Putamen (tissue), 1 donor: ENCODE measurements around the gene DSTN.

Experiments used
- DNase-seq: peaks from one replicate; pipeline ENCODE4 v3.0.0-alpha.2; 2016; ENCODE audit warnings: low spot score

Gene DSTN

DNA sequence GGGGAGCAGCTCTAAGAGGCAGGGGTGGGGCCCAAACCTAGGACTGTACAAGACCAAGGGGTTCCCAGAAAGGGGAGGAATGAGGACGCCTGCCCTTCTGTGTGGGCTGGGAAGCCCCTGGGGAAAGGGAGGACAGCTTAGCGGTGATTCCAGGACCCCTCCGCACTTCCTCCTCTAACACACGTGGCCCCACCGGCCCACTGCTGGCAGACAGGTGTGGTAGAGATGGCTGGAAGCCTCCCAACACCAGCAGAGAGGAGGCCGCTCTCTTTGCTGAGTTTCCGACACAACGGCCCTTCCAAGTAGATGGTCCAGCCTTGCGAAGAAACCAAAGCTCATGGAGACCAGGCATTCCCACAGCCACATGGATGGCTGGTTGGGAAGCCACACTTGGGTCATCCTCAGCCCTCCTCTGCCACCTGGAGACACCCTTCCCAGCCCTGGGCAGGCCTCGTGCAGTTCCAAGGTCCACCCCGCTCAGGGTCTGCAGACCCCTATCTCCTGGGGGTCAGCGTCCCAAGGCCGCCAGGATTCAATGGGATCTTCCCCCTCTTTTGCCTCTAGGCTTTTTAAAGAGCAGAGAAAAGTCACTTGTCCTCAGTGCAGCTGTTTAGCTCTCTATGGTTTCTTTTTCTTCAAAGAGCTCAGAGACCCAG lies 68.2 kb downstream of the DSTN start:
- no peak for DNase-seq

- DNase-seq, result no peak
Measured at GRCh38 chr20:17638835-17639407, 69.0 kb downstream of the DSTN start.

GRCh38 chr20:17640146-17640874 lies 70.4 kb downstream of the DSTN start:
- no peak for DNase-seq

DNA sequence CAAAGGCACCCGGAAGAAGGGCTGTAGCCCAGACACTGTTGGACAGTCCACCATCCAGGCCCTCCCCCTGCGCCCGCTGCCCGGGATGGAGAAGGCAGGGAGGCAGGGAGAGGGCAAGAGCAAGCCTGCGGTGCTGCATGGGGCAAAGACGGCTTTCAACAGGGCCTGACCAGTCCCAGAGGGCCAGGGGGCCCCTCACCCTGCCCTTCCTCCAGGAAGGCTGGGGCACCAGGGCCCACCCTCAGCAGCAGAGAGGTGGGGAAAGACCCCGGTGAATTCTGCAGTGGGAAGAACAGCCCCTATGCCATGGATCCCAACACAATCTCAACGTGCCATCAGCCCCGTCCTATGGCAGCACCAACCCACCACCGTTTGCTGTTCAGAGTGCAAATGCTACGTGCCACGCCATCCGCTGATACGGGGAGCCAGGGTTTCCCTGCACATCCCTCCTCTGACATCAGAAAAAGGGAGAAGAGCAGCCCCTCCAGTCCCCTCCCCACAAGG lies 71.1 kb downstream of the DSTN start:
- no peak for DNase-seq

- no peak for DNase-seq
Measured at GRCh38 chr20:17641520-17641964, 71.7 kb downstream of the DSTN start.

DNA sequence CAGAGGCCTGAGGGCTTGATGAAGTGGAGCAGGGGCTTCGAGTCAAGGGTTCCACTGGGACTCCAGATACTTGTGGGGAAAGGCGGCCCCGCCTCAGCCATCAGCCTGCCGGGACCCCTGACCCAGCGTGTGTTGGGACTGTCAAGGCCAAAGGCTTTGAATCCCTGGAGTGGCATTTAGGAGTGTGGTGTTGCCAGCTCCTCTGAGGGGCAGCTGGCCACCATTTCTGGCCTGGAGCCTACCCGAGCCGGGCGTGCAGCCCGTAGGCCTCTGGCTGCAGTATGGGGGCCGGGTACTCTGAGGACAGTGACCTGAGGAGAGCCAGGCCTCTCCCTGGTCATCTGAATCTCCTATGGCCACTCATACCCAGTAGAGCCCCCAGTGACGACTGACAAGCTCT lies 72.1 kb downstream of the DSTN start:
- DNase-seq, result no peak

- no peak for DNase-seq
Measured at GRCh38 chr20:17642404-17643269, 72.8 kb downstream of the DSTN start.

GRCh38 chr20:17643531-17644188 lies 73.8 kb downstream of the DSTN start:
- DNase-seq, result no peak

DNA sequence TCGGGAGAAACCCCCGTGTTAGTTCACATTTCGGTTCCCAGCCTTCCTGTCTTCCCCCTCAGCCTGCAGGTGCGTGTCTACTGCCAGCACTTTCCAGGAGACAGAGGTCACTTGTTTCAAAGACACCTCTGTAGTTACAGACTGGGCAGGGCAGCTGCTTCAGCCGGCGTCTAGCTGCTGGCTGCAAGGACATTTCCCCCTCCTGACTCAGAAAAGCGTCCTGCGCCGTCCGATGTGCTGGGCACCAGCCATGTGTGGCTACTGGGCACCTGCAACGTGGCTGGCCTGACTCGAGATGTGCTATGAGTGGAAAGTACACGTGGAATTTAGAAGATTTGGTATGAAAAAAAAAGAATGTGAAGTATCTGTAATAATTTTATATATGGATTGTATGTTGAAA lies 74.6 kb downstream of the DSTN start:
- DNase-seq, result no peak

DNA sequence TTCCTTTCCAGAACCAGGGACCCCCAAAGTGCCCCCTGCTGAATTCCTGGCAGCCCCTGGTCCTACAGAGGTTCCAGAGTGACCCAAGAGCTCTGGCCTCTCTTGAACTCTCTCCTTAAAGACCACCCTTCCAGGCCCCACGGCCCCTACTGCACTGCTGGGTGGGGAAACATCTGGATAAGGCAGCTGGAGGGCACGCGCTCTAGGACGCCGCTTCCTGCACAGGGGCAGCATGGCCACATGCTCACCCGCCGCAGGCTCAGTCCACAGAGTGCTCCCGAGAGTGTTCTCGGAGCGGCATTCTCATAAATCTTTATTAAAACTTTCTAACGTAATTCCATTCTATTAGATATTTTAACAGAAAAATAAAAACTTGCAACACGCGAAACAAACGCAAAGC lies 75.1 kb downstream of the DSTN start:
- no peak for DNase-seq

GRCh38 chr20:17645546-17646208 lies 75.8 kb downstream of the DSTN start:
- DNase-seq, result no peak

- DNase-seq, result no peak
Measured at GRCh38 chr20:17646209-17646960, 76.5 kb downstream of the DSTN start.

DNA sequence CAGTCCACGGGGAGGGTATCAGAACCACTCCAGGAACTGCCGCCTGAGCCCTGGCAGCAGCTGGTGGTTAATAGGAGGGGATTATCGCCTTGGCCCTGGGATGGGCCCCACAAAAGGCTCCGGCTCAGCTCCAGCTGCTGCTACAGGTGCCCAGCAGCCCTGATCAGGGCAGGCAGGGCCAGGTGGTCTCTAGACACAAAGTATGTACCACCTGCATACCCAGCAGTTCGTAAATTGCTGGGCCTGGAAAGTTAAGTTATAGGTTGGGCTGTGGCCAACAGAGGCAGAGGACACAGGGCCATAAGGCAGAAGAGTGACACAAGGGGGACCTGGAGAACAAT lies 77.1 kb downstream of the DSTN start:
- no peak for DNase-seq

DNA sequence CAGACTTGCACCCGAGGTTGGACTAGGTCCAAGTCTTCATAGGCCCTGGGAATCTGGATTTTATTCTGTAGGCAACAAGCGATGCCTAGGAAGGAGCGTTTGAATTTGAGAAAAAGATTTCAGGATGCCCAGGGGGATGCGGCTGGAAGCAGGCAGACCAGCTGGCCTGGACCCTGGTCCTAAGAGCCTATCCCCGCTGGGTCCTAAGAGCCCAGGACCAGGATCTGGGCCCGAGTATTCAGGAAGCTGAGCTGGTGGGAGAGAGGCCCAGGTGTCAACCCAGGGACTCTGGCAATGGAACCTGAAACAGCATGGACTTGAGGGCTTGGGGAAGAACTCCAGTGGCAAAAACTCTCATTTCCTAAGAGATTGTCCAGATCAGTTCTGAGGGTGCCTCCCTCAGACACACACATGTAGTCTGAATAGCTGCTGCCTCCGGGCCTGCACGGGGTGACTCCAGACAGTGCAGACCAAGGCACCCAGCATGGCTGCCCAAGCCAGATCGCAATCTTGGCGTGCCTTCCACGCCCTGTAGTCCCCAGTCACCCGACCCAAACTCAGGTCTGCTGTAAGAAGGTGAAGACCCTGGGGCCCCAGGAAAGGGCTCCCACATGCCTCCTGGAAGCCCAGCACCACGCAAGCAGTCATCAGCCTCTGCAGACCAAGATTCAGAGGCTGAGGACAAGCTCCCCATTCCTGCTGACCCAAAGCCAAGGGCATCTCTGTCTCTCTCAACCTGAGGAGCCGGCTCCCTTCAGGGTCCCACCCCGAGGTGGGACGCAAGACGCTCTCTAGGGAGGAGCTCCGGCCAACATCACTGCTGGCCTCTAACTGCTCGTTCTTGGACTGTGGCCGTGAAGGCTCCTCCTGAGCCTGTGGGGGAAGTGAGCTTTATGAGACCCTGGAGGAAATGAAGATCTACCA lies 77.8 kb downstream of the DSTN start:
- no peak for DNase-seq

DNA sequence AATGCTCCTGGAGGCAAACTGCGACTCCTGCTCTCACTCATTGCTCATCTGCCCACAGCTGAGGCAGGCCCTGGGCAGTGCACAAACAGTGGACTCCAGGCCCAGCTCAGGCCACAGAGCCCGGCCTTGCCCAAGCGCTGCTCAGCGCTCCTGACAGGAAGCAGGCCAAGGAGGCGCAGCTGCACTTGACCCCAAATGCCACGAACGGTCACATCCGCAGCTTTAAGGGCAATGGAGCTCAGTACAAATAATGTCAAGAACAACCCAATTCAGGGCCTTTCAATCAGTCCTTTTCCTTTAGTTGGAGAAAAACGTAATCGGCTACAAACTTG lies 78.4 kb downstream of the DSTN start:
- no peak for DNase-seq

DNA sequence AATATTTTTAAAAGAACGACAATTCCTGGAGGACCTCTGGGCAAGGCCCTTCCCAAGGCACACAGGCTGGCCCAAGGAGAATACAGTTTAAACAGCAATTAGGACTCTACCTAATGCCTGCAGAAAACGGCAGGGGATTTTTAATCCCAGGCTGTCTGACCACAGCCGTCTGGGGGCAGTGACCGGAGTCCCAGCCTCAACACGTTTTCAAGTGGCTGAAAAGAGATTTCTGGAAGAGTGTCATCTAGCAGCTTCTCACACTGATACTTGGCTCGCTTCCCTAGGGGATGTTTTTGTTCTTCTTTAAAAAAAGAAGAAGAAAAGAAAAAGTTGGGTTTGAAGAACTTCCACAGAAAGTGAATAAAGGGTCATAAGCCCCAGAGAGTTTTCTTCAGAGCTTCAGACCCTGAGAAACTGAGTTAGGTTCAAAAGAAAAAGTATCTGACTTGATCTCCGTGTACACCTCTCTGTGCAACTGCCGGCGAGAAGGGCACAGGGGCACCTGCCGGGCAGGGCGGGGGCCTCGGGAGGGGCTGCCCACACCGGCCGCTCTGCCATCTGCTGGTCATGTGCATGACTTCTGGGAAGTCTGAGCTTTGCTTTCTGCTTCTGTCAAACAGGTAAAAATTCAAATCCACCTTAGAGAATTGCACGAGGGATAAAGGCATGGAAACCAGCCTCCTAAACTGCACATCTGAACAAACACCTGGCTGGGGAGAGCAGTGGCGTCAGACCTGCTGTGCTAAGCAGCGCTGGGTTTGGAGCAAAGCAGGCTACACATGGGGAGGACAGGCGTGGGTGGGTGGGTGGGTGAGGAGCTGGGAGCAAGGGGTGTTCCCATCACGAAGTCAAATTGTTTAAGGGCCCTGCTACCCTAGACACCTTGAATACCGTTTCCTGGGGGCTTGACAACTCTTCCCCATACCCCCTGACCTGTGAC lies 79.2 kb downstream of the DSTN start:
- no peak for DNase-seq

GRCh38 chr20:17650301-17651128 lies 80.6 kb downstream of the DSTN start:
- no peak for DNase-seq
